ENCODE results near the gene GUCY2C.
A peak's percentile ranks its signal among the peaks of the same experiment; 100 is the strongest.

The GUCY2C gene

GRCh38 chr12:14681625-14682024, 14.8 kb downstream of the GUCY2C start:
- no peak for DNase-seq (ENCODE audit: low read depth in 2 of 2)

- DNase-seq (ENCODE audit: low read depth in 2 of 2), result no peak
Observed at GRCh38 chr12:14681190-14681589, 15.2 kb downstream of the GUCY2C start.

- no peak for DNase-seq (ENCODE audit: low read depth in 2 of 2)
Observed at GRCh38 chr12:14678547-14679150, 17.8 kb downstream of the GUCY2C start.

DNA sequence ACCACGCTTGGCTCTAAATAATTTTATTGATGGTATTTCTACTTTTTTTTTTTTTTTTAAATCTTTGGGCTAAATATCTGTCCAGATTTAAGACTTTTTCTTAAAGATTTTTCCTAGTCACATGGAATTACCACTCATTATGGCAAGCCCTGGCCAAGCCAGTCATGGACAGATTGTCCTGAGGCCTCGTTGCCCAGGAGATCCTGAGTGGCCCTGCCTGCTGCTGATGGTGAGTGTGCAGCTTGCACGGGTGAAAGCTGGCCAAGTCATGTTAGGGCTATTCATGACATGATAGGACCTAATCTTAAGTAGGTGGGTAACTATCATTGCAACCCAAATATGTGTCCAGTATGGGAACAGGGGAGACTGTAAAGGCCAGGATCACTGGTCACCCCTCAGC, 27.8 kb downstream of the GUCY2C start:
- DNase-seq (ENCODE audit: low read depth in 2 of 2), result no peak

- DNase-seq (ENCODE audit: low read depth in 2 of 2), result no peak
Observed at GRCh38 chr12:14665354-14666348, 30.7 kb downstream of the GUCY2C start.

- DNase-seq (ENCODE audit: low read depth in 2 of 2), result no peak
Observed at GRCh38 chr12:14664434-14665023, 31.9 kb downstream of the GUCY2C start.

DNA sequence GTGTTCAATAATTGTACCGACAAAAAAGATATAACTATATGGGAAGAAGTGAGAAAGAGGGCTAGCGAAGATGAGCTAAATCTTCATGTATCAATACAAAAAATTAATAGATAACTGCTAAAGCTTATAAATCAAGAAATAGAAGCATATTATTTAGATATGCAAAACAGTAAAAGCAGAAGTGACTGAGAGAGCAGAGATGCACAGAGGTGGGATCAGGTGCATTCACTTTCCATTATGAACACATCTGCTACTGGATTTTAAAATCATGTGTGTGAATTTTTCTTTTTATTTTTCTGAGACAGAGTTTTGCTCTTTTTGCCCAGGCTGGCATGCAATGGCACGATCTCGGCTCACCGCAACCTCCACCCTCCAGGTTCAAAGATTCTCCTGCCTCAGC, 33.4 kb downstream of the GUCY2C start:
- DNase-seq (ENCODE audit: low read depth in 2 of 2), result no peak

- DNase-seq (ENCODE audit: low read depth in 2 of 2), result no peak
Observed at GRCh38 chr12:14656846-14657245, 39.6 kb downstream of the GUCY2C start.

- DNase-seq (ENCODE audit: low read depth in 2 of 2), result no peak
Observed at GRCh38 chr12:14655284-14655683, 41.1 kb downstream of the GUCY2C start.

DNA sequence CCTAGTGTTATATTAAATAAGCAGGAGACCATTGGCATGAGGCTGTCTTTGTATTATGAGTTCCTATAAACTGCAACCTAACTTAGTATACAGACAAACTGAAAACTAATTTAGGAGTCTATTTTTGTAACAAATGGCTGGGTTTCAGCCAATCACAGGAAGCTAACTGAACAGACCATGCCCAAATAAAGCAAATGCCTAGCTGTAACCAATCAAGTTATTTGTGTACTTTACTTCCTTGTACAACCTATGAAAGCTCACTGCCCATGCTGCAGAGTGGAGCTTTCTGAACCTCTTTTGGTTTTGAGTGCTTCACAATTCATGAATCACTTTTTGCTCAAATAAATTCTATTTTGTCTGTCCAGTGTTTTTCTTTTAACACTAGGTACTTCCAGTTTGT, 41.6 kb downstream of the GUCY2C start:
- no peak for DNase-seq (ENCODE audit: low read depth in 2 of 2)

DNA sequence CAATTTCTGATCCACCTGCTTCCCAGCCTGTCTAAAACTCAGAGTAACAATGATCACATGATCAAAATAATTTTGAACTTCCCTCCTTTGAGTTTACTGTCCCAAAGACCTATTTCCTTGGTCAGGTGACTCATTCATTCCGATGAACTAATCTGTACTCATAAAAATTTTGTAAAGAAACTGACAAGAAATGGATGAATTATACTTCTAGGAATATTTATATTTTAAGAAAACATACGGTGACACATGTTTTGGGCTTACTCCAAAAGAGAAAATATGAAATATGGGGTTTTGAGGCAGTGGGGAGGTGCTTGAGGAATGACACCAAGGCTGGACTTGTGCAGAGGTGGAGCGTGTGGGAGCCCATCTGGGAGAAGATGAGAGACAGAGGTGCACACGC, 42.0 kb downstream of the GUCY2C start:
- DNase-seq (ENCODE audit: low read depth in 2 of 2), result no peak

DNA sequence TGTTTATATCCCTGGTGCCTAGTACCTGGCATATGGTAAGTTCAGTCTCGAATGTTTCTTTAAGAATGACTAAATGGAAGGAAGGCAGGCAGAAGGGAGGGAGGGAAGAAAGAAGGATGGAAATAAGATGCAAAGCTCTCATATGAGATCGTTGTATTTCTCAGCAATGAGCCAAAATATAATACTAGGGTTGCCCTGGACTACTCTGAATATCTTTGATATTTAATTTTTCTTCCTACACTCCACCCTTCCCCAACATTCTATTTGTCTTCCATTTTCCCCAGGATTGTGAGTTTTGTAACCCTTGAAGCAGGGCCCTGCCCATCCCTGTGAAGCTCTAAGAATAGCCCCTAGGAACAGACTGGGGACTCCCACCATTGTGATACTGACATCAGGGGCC, 43.9 kb downstream of the GUCY2C start:
- no peak for DNase-seq (ENCODE audit: low read depth in 2 of 2)

GRCh38 chr12:14651371-14651770, 45.0 kb downstream of the GUCY2C start:
- DNase-seq (ENCODE audit: low read depth in 2 of 2), result no peak

DNA sequence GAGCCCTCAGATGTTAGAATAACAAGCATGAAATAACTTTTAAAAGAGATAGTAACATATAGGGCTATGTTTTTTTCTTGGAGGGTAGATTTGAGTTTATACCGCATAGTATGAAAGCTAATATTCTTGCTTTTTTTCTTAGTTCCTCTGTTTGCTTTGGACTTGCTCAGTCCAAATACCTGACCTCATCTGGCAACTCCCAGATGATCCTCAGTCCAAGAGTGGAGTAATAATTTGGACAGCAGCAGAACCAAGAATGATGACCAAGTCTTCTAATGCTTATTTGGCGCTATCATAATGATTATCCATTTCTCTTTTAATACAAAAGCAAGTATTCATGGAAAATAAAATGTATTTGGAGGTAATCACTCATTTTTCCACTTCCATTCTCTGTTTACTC, 45.6 kb downstream of the GUCY2C start:
- no peak for DNase-seq (ENCODE audit: low read depth in 2 of 2)

DNA sequence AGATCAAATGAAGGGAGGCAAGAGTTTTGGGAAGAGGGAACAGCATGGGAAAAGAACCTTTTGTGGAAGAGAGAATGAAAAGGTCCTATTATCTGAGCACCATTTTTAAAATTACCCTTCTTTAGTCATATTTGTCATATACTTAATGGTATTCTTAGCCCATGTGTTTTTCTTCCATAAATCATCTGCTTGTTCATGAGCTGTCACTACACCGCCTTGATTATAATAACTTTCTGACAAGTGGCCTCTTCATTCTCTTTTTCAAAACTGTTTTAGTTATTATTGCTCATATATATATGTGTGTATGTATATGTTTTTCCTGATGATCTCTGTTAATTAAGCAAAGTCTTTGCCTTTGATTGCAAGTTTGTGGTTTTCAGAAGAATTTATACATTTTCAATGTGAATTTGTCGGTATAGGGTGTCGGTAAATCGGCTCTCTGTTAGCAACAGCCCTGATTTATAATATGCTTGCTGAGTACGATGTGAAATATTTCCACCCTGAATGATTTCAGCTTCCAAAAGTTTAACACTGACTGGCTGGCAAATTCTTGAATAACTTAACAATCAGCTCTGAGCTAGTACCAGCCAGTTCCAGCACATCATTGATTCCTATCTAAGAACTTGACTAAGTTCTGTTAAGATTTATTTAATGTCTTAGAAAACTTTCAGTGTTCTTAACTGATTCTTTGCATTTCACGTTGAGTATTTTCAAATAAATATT, 49.2 kb downstream of the GUCY2C start:
- DNase-seq (ENCODE audit: low read depth in 2 of 2), result no peak

DNA sequence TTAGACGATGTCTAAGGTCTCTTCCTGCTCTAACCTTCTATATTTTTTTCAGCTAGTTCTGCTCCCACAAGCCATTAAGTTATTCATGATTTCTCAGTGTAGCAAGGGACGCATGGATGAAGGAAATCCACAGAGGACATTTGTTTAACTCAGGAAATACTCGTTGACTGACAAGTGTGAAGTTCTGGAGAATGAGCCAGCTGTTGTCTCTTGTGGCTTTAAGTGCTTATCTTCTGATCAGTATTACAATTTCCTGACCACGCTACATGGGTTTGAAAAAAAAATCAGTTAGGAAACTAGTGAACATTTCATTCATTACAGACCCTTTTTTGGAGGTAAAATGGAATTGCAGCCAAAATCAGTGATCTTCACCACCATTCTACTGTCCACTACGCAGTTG, 53.1 kb downstream of the GUCY2C start:
- DNase-seq (ENCODE audit: low read depth in 2 of 2), result no peak

DNA sequence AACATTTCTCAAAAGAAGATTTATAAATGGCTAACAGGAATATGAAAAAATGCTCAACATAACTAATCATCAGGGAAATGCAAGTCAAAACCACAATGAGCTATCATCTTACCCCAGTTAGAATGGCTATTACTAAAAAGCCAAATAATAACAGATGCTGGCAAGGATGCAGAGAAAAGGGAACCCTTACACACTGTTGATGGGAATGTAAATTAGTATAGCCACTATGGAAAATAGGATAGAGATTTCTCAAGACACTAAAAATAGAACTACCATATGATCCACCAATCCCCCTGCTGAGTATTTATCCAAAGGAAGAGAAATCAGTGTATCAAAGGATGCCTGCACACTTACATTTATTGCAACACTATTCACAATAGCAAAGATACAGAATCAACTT, 58.3 kb downstream of the GUCY2C start:
- DNase-seq (ENCODE audit: low read depth in 2 of 2), result no peak

- DNase-seq (ENCODE audit: low read depth in 2 of 2), result no peak
Observed at GRCh38 chr12:14635776-14636175, 60.6 kb downstream of the GUCY2C start.

- DNase-seq (ENCODE audit: low read depth in 2 of 2), result no peak
Observed at GRCh38 chr12:14630793-14631192, 65.6 kb downstream of the GUCY2C start.

GRCh38 chr12:14629832-14630710, 66.3 kb downstream of the GUCY2C start:
- DNase-seq (ENCODE audit: low read depth in 2 of 2), result peak in 1 of 2 donors; percentile 38

DNA sequence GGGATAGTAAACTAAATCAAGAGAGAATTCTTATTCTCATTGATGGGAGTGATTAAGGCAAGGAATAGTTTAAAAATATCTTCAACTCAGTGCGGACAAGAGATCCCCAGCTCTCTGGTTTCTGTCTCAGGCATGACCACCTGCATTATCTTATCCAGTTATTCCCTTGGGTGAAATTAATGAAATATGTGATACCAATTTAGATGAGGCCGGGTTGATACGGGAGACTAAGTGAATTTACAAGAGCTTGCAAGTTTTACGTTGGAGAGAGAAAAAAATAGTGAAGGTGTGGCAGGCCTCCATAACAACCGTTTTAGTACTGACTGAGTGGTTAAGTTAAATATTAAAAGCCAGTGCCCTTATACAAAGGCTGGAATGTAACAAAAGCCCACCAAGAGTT, 67.6 kb downstream of the GUCY2C start:
- DNase-seq (ENCODE audit: low read depth in 2 of 2), result no peak
